Panc1 (cell line): Measurements from ENCODE around the gene KIF26A. TPM values are rescaled to one million over a fixed set of nuclear protein-coding genes. Genes with fewer than 3 reads are reported as not detected.

ENCODE experiments used
- ATAC-seq: fragments of 200-7000 bp; cut with Tn5 transposase; 2 replicates; pipeline ENCODE4 v1.9.1; 2020; ENCODE audit warnings: mild to moderate bottlenecking, moderate library complexity
- BruUV-seq: library from RNA; stranded (reverse); fragments of 400-500 nt; replicated peaks from 2 replicates; lab custom pipeline; 2021; lab: Mats Ljungman, UMichigan
- CTCF ChIA-PET: fragments of 300-600 bp; sonication (Branson Sonifier 250); formaldehyde crosslinking; loops from one replicate; lab custom pipeline; 2022; ENCODE audit warnings: antibody characterized with exemption; lab: Charles Lee
- POLR2A ChIA-PET: fragments of 300-600 bp; sonication (Branson Sonifier 250); formaldehyde crosslinking; loops from one replicate; lab custom pipeline; 2022; ENCODE audit warnings: antibody characterized with exemption; lab: Charles Lee
- DNase-seq: peaks from one replicate; pipeline ENCODE4 v3.0.0-alpha.2; 2010; ENCODE audit warnings: low read depth, low spot score
- H3K27ac ChIP-seq: 2 replicates; pipeline ENCODE4 v1.5.1; 2011; ENCODE audit warnings: mild to moderate bottlenecking, low read length, inconsistent platforms
- H3K27me3 ChIP-seq: fragments of 200-500 bp; sonication (Bioruptor generic); 2 replicates; pipeline ENCODE4 v1.6.0; 2014; ENCODE audit warnings: low read length, inconsistent platforms; ENCODE audit not compliant: control insufficient read depth, insufficient read depth
- H3K36me3 ChIP-seq: fragments of 200-500 bp; sonication (Bioruptor generic); 2 replicates; pipeline ENCODE4 v1.5.1; 2014; ENCODE audit warnings: inconsistent platforms, mild to moderate bottlenecking, low read length, moderate library complexity; ENCODE audit not compliant: control insufficient read depth, insufficient read depth
- H3K4me1 ChIP-seq: 2 replicates; pipeline ENCODE4 v1.5.1; 2011; ENCODE audit warnings: inconsistent platforms, mild to moderate bottlenecking, low read length, moderate library complexity; ENCODE audit not compliant: control insufficient read depth, insufficient read depth
- H3K4me3 ChIP-seq, 2 experiments: 2 replicates each; pipeline ENCODE4 v1.5.1; 2011 to 2012; ENCODE audit warnings: low read depth in 2 of 2, low read length in 2 of 2, mild to moderate bottlenecking in 2 of 2, inconsistent platforms in 1 of 2, moderate library complexity in 1 of 2
- H3K9me3 ChIP-seq: fragments of 200-500 bp; sonication (Bioruptor generic); 2 replicates; pipeline ENCODE4 v1.5.1; 2014; ENCODE audit warnings: low read depth, mild to moderate bottlenecking, inconsistent platforms, low read length, moderate library complexity; ENCODE audit not compliant: control insufficient read depth, insufficient read depth
- CTCF ChIP-seq: fragments of 450-650 bp; IDR thresholded peaks from 2 replicates; pipeline ENCODE4 v1.5.1; 2017; ENCODE audit warnings: mild to moderate bottlenecking
- POLR2AphosphoS5 ChIP-seq: IDR thresholded peaks from 2 replicates; pipeline ENCODE4 v1.6.1; 2012; ENCODE audit warnings: mild to moderate bottlenecking, low read depth, low read length, moderate library complexity
- REST ChIP-seq, 2 experiments: IDR thresholded peaks; 2 replicates each; pipeline ENCODE4 v1.6.1; 2011 to 2012; ENCODE audit warnings: low read depth in 2 of 2, control low read depth in 1 of 2, low read length in 1 of 2, mild to moderate bottlenecking in 1 of 2, moderate library complexity in 1 of 2; ENCODE audit not compliant: insufficient read depth in 1 of 2
- SIN3A ChIP-seq: IDR thresholded peaks from 2 replicates; pipeline ENCODE4 v1.6.1; 2012; ENCODE audit warnings: low read depth, mild to moderate bottlenecking, low read length, moderate library complexity, borderline replicate concordance; ENCODE audit not compliant: insufficient read depth
- TCF7L2 ChIP-seq: IDR thresholded peaks from 2 replicates; pipeline ENCODE4 v1.6.1; 2011; ENCODE audit warnings: mild to moderate bottlenecking, low read depth, low read length, inconsistent platforms
- in situ Hi-C: cut with HindIII; loops from 2 replicates; pipeline ENCODE4 v1.10.0; 2016; ENCODE audit warnings: low sequenced_read_pairs, low pct_unique_long_range_greater_than_20kb
- intact Hi-C: fragments of 100-400 bp; cut with micrococcal nuclease; formaldehyde crosslinking; loops from one replicate; pipeline ENCODE4 v1.10.0; 2022; ENCODE audit not compliant: unreplicated experiment
- total RNA-seq: library from RNA; stranded (reverse); gene quantifications from one replicate; pipeline ENCODE4 v1.2.1, GENCODE V29; 2021; ENCODE audit not compliant: unreplicated experiment

KIF26A gene
- total RNA-seq, 1 experiment from 2014 or later: 4.4 TPM

GRCh38 chr14:104150136-104151025 lies 12.0 kb downstream of the KIF26A start:
- no peaks in the 10 kb centered on the region for H3K27me3 ChIP-seq
- peaks cover 5% of the 10 kb centered on the region for H3K4me1 ChIP-seq
- DNase-seq (no peak), ATAC-seq (no peak; the same call in 1 of the 2 replicates)
- in situ Hi-C loops: no loop called here
- no peaks in the 10 kb centered on the region for H3K9me3 ChIP-seq
- CTCF ChIA-PET: no interaction called here
- no peak overlapping the region for H3K27ac ChIP-seq
- no peaks in the 10 kb centered on the region for H3K36me3 ChIP-seq
- intact Hi-C loops: no loop called here
- BruUV-seq: no TSS peak
- no peak overlapping the region for H3K4me3 ChIP-seq
- TF ChIP-seq SIN3A (no peak), TCF7L2 (no peak), REST (IDR thresholded peaks at IDR 0.05; ENCODE audit: insufficient read depth in 1 of 2, low read depth in 2 of 2, low read length in 1 of 2) (no peak), CTCF (no peak; the same call in 1 of the 2 replicates), POLR2AphosphoS5 (no peak)
- POLR2A ChIA-PET: no interaction called here

- Histone ChIP-seq H3K36me3 (no peaks in the 10 kb centered on the region), H3K27me3 (no peaks in the 10 kb centered on the region), H3K4me1 (peaks cover 5% of the 10 kb centered on the region), H3K4me3 (no peak overlapping the region), H3K9me3 (no peaks in the 10 kb centered on the region), H3K27ac (no peak overlapping the region)
- DNase-seq (no peak), ATAC-seq (no peak)
- CTCF ChIA-PET: no interaction called here
- BruUV-seq: no TSS peak
- intact Hi-C loops (no loop called here), in situ Hi-C loops (no loop called here)
- TF ChIP-seq POLR2AphosphoS5 (no peak), CTCF (no peak), TCF7L2 (no peak), REST (IDR thresholded peaks at IDR 0.05; ENCODE audit: insufficient read depth in 1 of 2, low read depth in 2 of 2, low read length in 1 of 2) (no peak), SIN3A (no peak)
- POLR2A ChIA-PET: no interaction called here
Measured at GRCh38 chr14:104151026-104151381, 12.6 kb downstream of the KIF26A start.
